Lower leg skin (tissue), 4 donors: Measurements from ENCODE around the gene MFSD2A. TPM values are rescaled to one million over a fixed set of nuclear protein-coding genes. Genes with fewer than 3 reads are reported as not detected.
"Not testable (repeated sequence)": the region's sequence is repeated elsewhere in the genome, so short reads cannot be mapped to it uniquely, and the experiment has no call there.

ENCODE experiments used
- DNase-seq, 2 donors: peaks; one replicate each; pipeline ENCODE4 v3.0.0-alpha.2; 2019; ENCODE audit warnings: low spot score in 2 of 2
- H3K4me3 ChIP-seq: fragments of 200-600 bp; sonication (generic); 2 replicates; pipeline ENCODE4 v1.5.1; 2017; ENCODE audit warnings: mild to moderate bottlenecking, low read depth; ENCODE audit not compliant: poor library complexity, severe bottlenecking
- CTCF ChIP-seq, 3 donors: fragments of 450-650 bp; IDR thresholded peaks; one replicate each; pipeline ENCODE4 v1.5.1; 2016; ENCODE audit warnings: antibody characterized with exemption in 3 of 3, mild to moderate bottlenecking in 3 of 3, moderate library complexity in 2 of 3
- POLR2A ChIP-seq, 2 donors: fragments of 450-650 bp; IDR thresholded peaks; one replicate each; pipeline ENCODE4 v1.6.1; 2016 to 2017; ENCODE audit warnings: antibody characterized with exemption in 2 of 2, mild to moderate bottlenecking in 1 of 2, moderate library complexity in 1 of 2
- WGBS, 2 donors: methylation state at CpG; one replicate each; pipeline ENCODE4 v1.1.5; 2018; 5-methylcytosine and 5-hydroxymethylcytosine counted together
- intact Hi-C: fragments of 100-400 bp; cut with DNase I; formaldehyde crosslinking; loops from one replicate; pipeline ENCODE4 v1.15.0; 2023; ENCODE audit warnings: low total_unique reads
- total RNA-seq, 4 donors: library from RNA; depleted of rRNA; stranded (reverse); fragments of >200 nt; gene quantifications; one replicate each; pipeline ENCODE4 v1.1.0, GENCODE V29; 2016

The MFSD2A gene
- total RNA-seq, 4 donors from 2014 or later, result 103 to 209 (median 131) TPM

GRCh38 chr1:39981945-39982344, 27.0 kb downstream of the MFSD2A start:
- DNase-seq, result no peak
- no peak for TF ChIP-seq CTCF (IDR thresholded peaks at IDR 0.05)
- no peak for TF ChIP-seq POLR2A (IDR thresholded peaks at IDR 0.05)
- 26 to 30% methylated on average over 2 of the region's 2 CpGs for WGBS, 2 donors
- no peak overlapping the region for H3K4me3 ChIP-seq
- intact Hi-C loops, result no loop called here

- 94 to 100% methylated on average over 2 of the region's 2 CpGs for WGBS, 2 donors
- H3K4me3 ChIP-seq, DNase-seq, intact Hi-C loops: not testable (repeated sequence)
These were observed 29.5 kb downstream of the MFSD2A start for GRCh38 chr1:39984480-39984879.

- WGBS, 2 donors, result 90% methylated on average over 7 of the region's 7 CpGs
- intact Hi-C loops, result no loop called here
- no peak for TF ChIP-seq CTCF (IDR thresholded peaks at IDR 0.05)
- no peak for TF ChIP-seq POLR2A (IDR thresholded peaks at IDR 0.05)
- no peak for DNase-seq
- H3K4me3 ChIP-seq, result no peak overlapping the region
These were observed 30.0 kb downstream of the MFSD2A start for GRCh38 chr1:39984951-39985350.

GRCh38 chr1:39987869-39988268, 32.9 kb downstream of the MFSD2A start:
- WGBS, 2 donors, result 73 to 74% methylated on average over 3 of the region's 3 CpGs
- DNase-seq, result no peak
- intact Hi-C loops, result no loop called here
- TF ChIP-seq POLR2A (IDR thresholded peaks at IDR 0.05) (no peak), CTCF (IDR thresholded peaks at IDR 0.05) (no peak)
- no peak overlapping the region for H3K4me3 ChIP-seq

- TF ChIP-seq CTCF (IDR thresholded peaks at IDR 0.05), result no peak
- TF ChIP-seq POLR2A (IDR thresholded peaks at IDR 0.05), result no peak
- DNase-seq, result no peak
- intact Hi-C loops, result no loop called here
- H3K4me3 ChIP-seq, result no peak overlapping the region
- WGBS, 2 donors, result 61 to 69% methylated on average over 6 of the region's 6 CpGs
These were observed 33.8 kb downstream of the MFSD2A start for GRCh38 chr1:39988618-39989343.

GRCh38 chr1:39990428-39990827, 35.5 kb downstream of the MFSD2A start:
- no peak for DNase-seq
- H3K4me3 ChIP-seq, result no peak overlapping the region
- intact Hi-C loops, result no loop called here
- no peak for TF ChIP-seq CTCF (IDR thresholded peaks at IDR 0.05)
- TF ChIP-seq POLR2A (IDR thresholded peaks at IDR 0.05), result no peak
- WGBS, 2 donors, result 66 to 74% methylated on average over 4 of the region's 4 CpGs
